HG03095 (cell line): ENCODE data around the gene HS3ST6.
"Not testable (repeated sequence)": the region's sequence is repeated elsewhere in the genome, so short reads cannot be mapped to it uniquely, and the experiment has no call there.

Source experiments
- ATAC-seq: cut with Tn5 transposase; IDR thresholded peaks from one replicate; pipeline ENCODE4 v1.9.1; 2021; ENCODE audit warnings: moderate library complexity; ENCODE audit not compliant: unreplicated experiment

HS3ST6 gene

GRCh38 chr16:1918351-1919326, at the start of gene HS3ST6:
TSS of gene HS3ST6 (minus strand) at chr16:1918415. CDS start at chr16:1918323, 92 bp downstream.
- ATAC-seq, result no peak

GRCh38 chr16:1966460-1966859, 48.2 kb upstream of the HS3ST6 start, which contains the start of gene RNF151:
TSS of gene RNF151 (plus strand) at chr16:1966856. CDS start at chr16:1966882, 26 bp downstream.
- ATAC-seq, result no peak

- no peak for ATAC-seq
Observed at GRCh38 chr16:1965396-1966001, 47.3 kb upstream of the HS3ST6 start.

- ATAC-seq, result peak; percentile 75
Observed at GRCh38 chr16:1964506-1965395, 46.5 kb upstream of the HS3ST6 start, which contains the start of gene RPS2. TSS of gene RPS2 (minus strand) at chr16:1964826. CDS start at chr16:1964625, 201 bp downstream.

- no peak for ATAC-seq
Observed at GRCh38 chr16:1963806-1964505, 45.7 kb upstream of the HS3ST6 start.

GRCh38 chr16:1962161-1963153, 44.2 kb upstream of the HS3ST6 start:
- not testable (repeated sequence) for ATAC-seq

GRCh38 chr16:1961651-1962067, 43.4 kb upstream of the HS3ST6 start:
- no peak for ATAC-seq

GRCh38 chr16:1960665-1961630, 42.7 kb upstream of the HS3ST6 start:
- no peak for ATAC-seq

- ATAC-seq, result peak; percentile 63
Observed at GRCh38 chr16:1959269-1960039, 41.2 kb upstream of the HS3ST6 start, which contains the start of gene NDUFB10. TSS of gene NDUFB10 (plus strand) at chr16:1959538. CDS start at chr16:1959625, 87 bp downstream.

- peak; percentile 6 for ATAC-seq
Observed at GRCh38 chr16:1958715-1959268, 40.6 kb upstream of the HS3ST6 start.

- ATAC-seq, result not testable (repeated sequence)
Observed at GRCh38 chr16:1958143-1958491, 39.9 kb upstream of the HS3ST6 start.

GRCh38 chr16:1957434-1958142, 39.4 kb upstream of the HS3ST6 start:
- not testable (repeated sequence) for ATAC-seq

- no peak for ATAC-seq
Observed at GRCh38 chr16:1953734-1954133, 35.5 kb upstream of the HS3ST6 start.

- ATAC-seq, result no peak
Observed at GRCh38 chr16:1950559-1950958, 32.3 kb upstream of the HS3ST6 start.

GRCh38 chr16:1950047-1950446, 31.8 kb upstream of the HS3ST6 start:
- no peak for ATAC-seq

- no peak for ATAC-seq
Observed at GRCh38 chr16:1949507-1949906, 31.3 kb upstream of the HS3ST6 start.
